B cell (primary cell): Measurements from ENCODE around the gene KLK1. TPM values are rescaled to one million over a fixed set of nuclear protein-coding genes. Genes with fewer than 3 reads are reported as not detected.

Source experiments
- ATAC-seq: fragments of 200-7000 bp; cut with Tn5 transposase; one replicate; pipeline ENCODE4 v1.10.0; 2021; ENCODE audit warnings: low read depth, mild to moderate bottlenecking, moderate number of reproducible peaks, moderate library complexity
- CTCF ChIA-PET: fragments of 350-600 bp; sonication (Branson Sonifier 250); formaldehyde crosslinking; loops from one replicate; lab custom pipeline; 2021; ENCODE audit warnings: antibody characterized with exemption, inconsistent platforms; lab: Charles Lee
- POLR2A ChIA-PET: fragments of 350-600 bp; sonication (Branson Sonifier 250); formaldehyde crosslinking; loops from one replicate; lab custom pipeline; 2021; ENCODE audit warnings: antibody characterized with exemption; lab: Charles Lee
- DNase-seq: peaks from one replicate; pipeline ENCODE4 v3.0.0; 2013
- H2AFZ ChIP-seq: 2 replicates; pipeline ENCODE4 v1.6.1; 2012; ENCODE audit warnings: mild to moderate bottlenecking, low read depth, low read length; ENCODE audit not compliant: insufficient read depth, poor library complexity, severe bottlenecking
- H3K27ac ChIP-seq, 2 donors: 1 replicate in 1 of 2; 2 replicates in 1 of 2; pipeline ENCODE4 v1.5.1; 2012 to 2013; ENCODE audit warnings: low read length in 2 of 2, mild to moderate bottlenecking in 2 of 2, moderate library complexity in 1 of 2
- H3K27me3 ChIP-seq, 4 experiments: fragments of 200-600 bp in 1 of 4; sonication (generic) in 1 of 4; replicated peaks in 1 of 4; 1 replicate in 2 of 4; 2 replicates in 2 of 4; pipeline versions ENCODE4 v1.6.1 to v1.7.0; 2013 to 2016; ENCODE audit warnings: low read length in 3 of 4, mild to moderate bottlenecking in 2 of 4, mixed read lengths in 1 of 4, moderate library complexity in 1 of 4; ENCODE audit not compliant: insufficient read depth in 4 of 4, control insufficient read depth in 3 of 4; ENCODE audit errors: control extremely low read depth in 1 of 4
- H3K36me3 ChIP-seq, 2 experiments: replicated peaks in 1 of 2; 1 replicate in 1 of 2; 2 replicates in 1 of 2; pipeline versions ENCODE4 v1.6.1 to v1.7.1; 2013; ENCODE audit warnings: low read length in 1 of 2; ENCODE audit not compliant: insufficient read depth in 2 of 2, control insufficient read depth in 1 of 2; ENCODE audit errors: control extremely low read depth in 1 of 2, extremely low read depth in 1 of 2
- H3K4me1 ChIP-seq, 2 donors: fragments of 200-600 bp in 1 of 2; sonication (generic) in 1 of 2; 1 replicate in 1 of 2; 2 replicates in 1 of 2; pipeline versions ENCODE4 v1.5.1 to v1.6.1; 2013 to 2017; ENCODE audit warnings: low read length in 2 of 2; ENCODE audit not compliant: control insufficient read depth in 2 of 2, insufficient read depth in 2 of 2
- H3K4me2 ChIP-seq: replicated peaks from 2 replicates; pipeline ENCODE3; 2012; ENCODE audit warnings: mild to moderate bottlenecking, low read depth, low read length; ENCODE audit not compliant: poor library complexity, severe bottlenecking
- H3K4me3 ChIP-seq, 5 experiments: fragments of 200-600 bp in 1 of 5; sonication (generic) in 1 of 5; 1 replicate in 3 of 5; 2 replicates in 2 of 5; pipeline versions ENCODE4 v1.5.1 to v1.7.0; 2011 to 2016; ENCODE audit warnings: low read length in 4 of 5, mild to moderate bottlenecking in 4 of 5, low read depth in 2 of 5, control low read depth in 1 of 5, moderate library complexity in 1 of 5; ENCODE audit not compliant: insufficient read depth in 1 of 5; ENCODE audit errors: control extremely low read depth in 1 of 5, extremely low read depth in 1 of 5
- H3K79me2 ChIP-seq: fragments of 200-600 bp; sonication (generic); one replicate; pipeline ENCODE4 v1.6.0; 2016; ENCODE audit warnings: low read length; ENCODE audit not compliant: control insufficient read depth, insufficient read depth
- H3K9ac ChIP-seq: fragments of 200-600 bp; sonication (generic); 2 replicates; pipeline ENCODE4 v1.6.1; 2017; ENCODE audit warnings: mild to moderate bottlenecking, low read length, moderate library complexity
- H3K9me3 ChIP-seq, 3 donors: one replicate each; pipeline versions ENCODE4 v1.6.1 to v1.7.1; 2013; ENCODE audit warnings: low read length in 2 of 3; ENCODE audit not compliant: control insufficient read depth in 2 of 3, insufficient read depth in 1 of 3; ENCODE audit errors: control extremely low read depth in 1 of 3
- H4K20me1 ChIP-seq: 2 replicates; pipeline ENCODE4 v1.6.0; 2012; ENCODE audit warnings: mild to moderate bottlenecking, low read length; ENCODE audit not compliant: insufficient read depth, control insufficient read depth, poor library complexity, severe bottlenecking
- H3K27ac Mint-ChIP-seq: one replicate; pipeline ENCODE4 v1.8.0; 2021; ENCODE audit warnings: mixed read lengths
- H3K27me3 Mint-ChIP-seq: one replicate; pipeline ENCODE4 v1.8.0; 2021; ENCODE audit warnings: mixed read lengths
- H3K4me1 Mint-ChIP-seq: one replicate; pipeline ENCODE4 v1.8.0; 2021; ENCODE audit warnings: mixed read lengths
- H3K4me3 Mint-ChIP-seq: one replicate; pipeline ENCODE4 v1.8.0; 2021; ENCODE audit warnings: mixed read lengths
- H3K9me3 Mint-ChIP-seq: one replicate; pipeline ENCODE4 v1.8.0; 2022; ENCODE audit warnings: mixed read lengths; ENCODE audit not compliant: insufficient read depth
- EZH2 ChIP-seq: IDR thresholded peaks from 2 replicates; pipeline ENCODE4 v1.6.1; 2012; ENCODE audit warnings: borderline replicate concordance, low read depth, mild to moderate bottlenecking, moderate library complexity, low read length; ENCODE audit not compliant: insufficient read depth, poor library complexity, severe bottlenecking
- WGBS: methylation state at CpG from one replicate; pipeline ENCODE4 v1.1.5; 2013; ENCODE audit warnings: missing lambda C conversion rate; ENCODE audit not compliant: insufficient coverage; 5-methylcytosine and 5-hydroxymethylcytosine counted together
- intact Hi-C: fragments of 100-400 bp; cut with micrococcal nuclease; formaldehyde crosslinking; loops from one replicate; pipeline ENCODE4 v1.10.0; 2022
- polyA plus RNA-seq: library from polyadenylated mRNA; depleted of rRNA; stranded (reverse); fragments of >200 nt; gene quantifications from 2 replicates; pipeline ENCODE4 v1.2.3, GENCODE V29; 2012
- total RNA-seq, 2 donors: library from RNA; stranded (reverse); fragments of 120-200 nt in 1 of 2; gene quantifications; 1 replicate in 1 of 2; 2 replicates in 1 of 2; pipeline versions ENCODE4 v1.2.3 to v1.2.4, GENCODE V29; 2013 to 2022
- TF ChIP-seq, protein P1 (sequence below): fragments of 200-600 bp; IDR thresholded peaks from one replicate; pipeline ENCODE4 v1.8.0; 2022; ENCODE audit warnings: antibody characterized with exemption, mild to moderate bottlenecking

KLK1 gene
- total and polyA plus RNA-seq, 2 donors (not counting 1 experiment from before 2014, with no cell fraction given) = 9.5 to 15.2 TPM

DNA sequence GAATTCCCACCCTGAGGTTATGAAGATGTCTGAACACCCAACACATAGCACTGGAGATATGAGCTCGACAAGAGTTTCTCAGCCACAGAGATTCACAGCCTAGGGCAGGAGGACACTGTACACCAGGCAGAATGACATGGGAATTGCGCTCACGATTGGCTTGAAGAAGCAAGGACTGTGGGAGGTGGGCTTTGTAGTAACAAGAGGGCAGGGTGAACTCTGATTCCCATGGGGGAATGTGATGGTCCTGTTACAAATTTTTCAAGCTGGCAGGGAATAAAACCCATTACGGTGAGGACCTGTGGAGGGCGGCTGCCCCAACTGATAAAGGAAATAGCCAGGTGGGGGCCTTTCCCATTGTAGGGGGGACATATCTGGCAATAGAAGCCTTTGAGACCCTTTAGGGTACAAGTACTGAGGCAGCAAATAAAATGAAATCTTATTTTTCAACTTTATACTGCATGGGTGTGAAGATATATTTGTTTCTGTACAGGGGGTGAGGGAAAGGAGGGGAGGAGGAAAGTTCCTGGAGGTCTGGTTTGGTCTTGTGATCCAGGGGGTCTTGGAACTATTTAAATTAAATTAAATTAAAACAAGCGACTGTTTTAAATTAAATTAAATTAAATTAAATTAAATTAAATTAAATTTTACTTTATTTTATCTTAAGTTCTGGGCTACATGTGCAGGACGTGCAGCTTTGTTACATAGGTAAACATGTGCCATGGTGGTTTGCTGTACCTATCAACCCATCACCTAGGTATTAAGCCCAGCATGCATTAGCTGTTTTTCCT is 38.1 kb upstream of the KLK1 start:
- Mint-ChIP-seq H3K27me3 (peaks cover 53% of the 10 kb centered on the region), H3K4me3 (no peak overlapping the region), H3K9me3 (no peaks in the 10 kb centered on the region), H3K4me1 (peaks cover 2% of the 10 kb centered on the region), H3K27ac (no peak overlapping the region)
- Histone ChIP-seq H3K9me3 (peaks cover 0 to 13% (median 4%) of the 10 kb centered on the region in 3 donors), H3K27ac (no peak overlapping the region), H3K4me1 (no peaks in the 10 kb centered on the region), H2AFZ (no peak overlapping the region), H3K4me3 (no peak overlapping the region), H4K20me1 (no peaks in the 10 kb centered on the region), H3K4me2 (no peak overlapping the region), H3K36me3 (no peaks in the 10 kb centered on the region), H3K27me3 (peaks cover 0 to 22% (median 2%) of the 10 kb centered on the region in 4 experiments), H3K79me2 (no peaks in the 10 kb centered on the region), H3K9ac (no peak overlapping the region)
- TF ChIP-seq, protein P1, sequence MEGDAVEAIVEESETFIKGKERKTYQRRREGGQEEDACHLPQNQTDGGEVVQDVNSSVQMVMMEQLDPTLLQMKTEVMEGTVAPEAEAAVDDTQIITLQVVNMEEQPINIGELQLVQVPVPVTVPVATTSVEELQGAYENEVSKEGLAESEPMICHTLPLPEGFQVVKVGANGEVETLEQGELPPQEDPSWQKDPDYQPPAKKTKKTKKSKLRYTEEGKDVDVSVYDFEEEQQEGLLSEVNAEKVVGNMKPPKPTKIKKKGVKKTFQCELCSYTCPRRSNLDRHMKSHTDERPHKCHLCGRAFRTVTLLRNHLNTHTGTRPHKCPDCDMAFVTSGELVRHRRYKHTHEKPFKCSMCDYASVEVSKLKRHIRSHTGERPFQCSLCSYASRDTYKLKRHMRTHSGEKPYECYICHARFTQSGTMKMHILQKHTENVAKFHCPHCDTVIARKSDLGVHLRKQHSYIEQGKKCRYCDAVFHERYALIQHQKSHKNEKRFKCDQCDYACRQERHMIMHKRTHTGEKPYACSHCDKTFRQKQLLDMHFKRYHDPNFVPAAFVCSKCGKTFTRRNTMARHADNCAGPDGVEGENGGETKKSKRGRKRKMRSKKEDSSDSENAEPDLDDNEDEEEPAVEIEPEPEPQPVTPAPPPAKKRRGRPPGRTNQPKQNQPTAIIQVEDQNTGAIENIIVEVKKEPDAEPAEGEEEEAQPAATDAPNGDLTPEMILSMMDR = no peak
- TF ChIP-seq EZH2 = no peak
- ATAC-seq = no peak
- ChIA-PET CTCF (interaction anchor here (0.6 to 1.4 kb wide), 3 partner anchors 12 to 132 kb away, joined by 3 read pairs; partner anchors contain the start of gene KLK2), POLR2A (no interaction called here)
- intact Hi-C loops = no loop called here
- no peak for DNase-seq
- 95% methylated on average over 3 of the region's 7 CpGs for WGBS

DNA sequence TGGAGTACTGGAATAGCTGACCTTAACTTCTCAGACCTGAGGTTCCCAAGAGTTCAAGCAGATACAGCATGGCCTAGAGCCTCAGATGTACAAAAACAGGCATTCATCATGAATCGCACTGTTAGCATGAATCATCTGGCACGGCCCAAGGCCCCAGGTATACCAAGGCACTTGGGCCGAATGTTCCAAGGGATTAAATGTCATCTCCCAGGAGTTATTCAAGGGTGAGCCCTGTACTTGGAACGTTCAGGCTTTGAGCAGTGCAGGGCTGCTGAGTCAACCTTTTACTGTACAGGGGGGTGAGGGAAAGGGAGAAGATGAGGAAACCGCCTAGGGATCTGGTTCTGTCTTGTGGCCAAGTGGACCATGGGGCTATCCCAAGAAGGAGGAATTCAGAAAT is 37.4 kb upstream of the KLK1 start:
- WGBS = 82% methylated on average over 5 of the region's 5 CpGs
- no peak overlapping the region for H3K4me2 ChIP-seq
- CTCF ChIA-PET = no interaction called here
- no peaks in the 10 kb centered on the region for H4K20me1 ChIP-seq
- H3K27ac ChIP-seq = no peak overlapping the region
- Mint-ChIP-seq H3K9me3 (no peaks in the 10 kb centered on the region), H3K4me1 (peaks cover 2% of the 10 kb centered on the region), H3K27ac (no peak overlapping the region), H3K27me3 (peaks cover 52% of the 10 kb centered on the region), H3K4me3 (no peak overlapping the region)
- no peak for DNase-seq
- no peak overlapping the region for H2AFZ ChIP-seq
- H3K79me2 ChIP-seq = no peaks in the 10 kb centered on the region
- POLR2A ChIA-PET = no interaction called here
- no peaks in the 10 kb centered on the region for H3K36me3 ChIP-seq
- ATAC-seq = no peak
- peaks cover 0 to 17% (median 4%) of the 10 kb centered on the region in 3 donors for H3K9me3 ChIP-seq
- no peak overlapping the region for H3K9ac ChIP-seq
- intact Hi-C loops = no loop called here
- no peak overlapping the region for H3K4me3 ChIP-seq
- H3K4me1 ChIP-seq = no peaks in the 10 kb centered on the region
- TF ChIP-seq, protein P1 = no peak
- TF ChIP-seq EZH2 = no peak
- peaks cover 0 to 28% (median 2%) of the 10 kb centered on the region in 4 experiments for H3K27me3 ChIP-seq
